Measurements from ENCODE around the gene FSTL4. TPM values are rescaled to one million over a fixed set of nuclear protein-coding genes. Genes with fewer than 3 reads are reported as not detected.

The FSTL4 gene
- total RNA-seq, 2 donors from 2014 or later = 0.26 to 1.3 TPM

DNA sequence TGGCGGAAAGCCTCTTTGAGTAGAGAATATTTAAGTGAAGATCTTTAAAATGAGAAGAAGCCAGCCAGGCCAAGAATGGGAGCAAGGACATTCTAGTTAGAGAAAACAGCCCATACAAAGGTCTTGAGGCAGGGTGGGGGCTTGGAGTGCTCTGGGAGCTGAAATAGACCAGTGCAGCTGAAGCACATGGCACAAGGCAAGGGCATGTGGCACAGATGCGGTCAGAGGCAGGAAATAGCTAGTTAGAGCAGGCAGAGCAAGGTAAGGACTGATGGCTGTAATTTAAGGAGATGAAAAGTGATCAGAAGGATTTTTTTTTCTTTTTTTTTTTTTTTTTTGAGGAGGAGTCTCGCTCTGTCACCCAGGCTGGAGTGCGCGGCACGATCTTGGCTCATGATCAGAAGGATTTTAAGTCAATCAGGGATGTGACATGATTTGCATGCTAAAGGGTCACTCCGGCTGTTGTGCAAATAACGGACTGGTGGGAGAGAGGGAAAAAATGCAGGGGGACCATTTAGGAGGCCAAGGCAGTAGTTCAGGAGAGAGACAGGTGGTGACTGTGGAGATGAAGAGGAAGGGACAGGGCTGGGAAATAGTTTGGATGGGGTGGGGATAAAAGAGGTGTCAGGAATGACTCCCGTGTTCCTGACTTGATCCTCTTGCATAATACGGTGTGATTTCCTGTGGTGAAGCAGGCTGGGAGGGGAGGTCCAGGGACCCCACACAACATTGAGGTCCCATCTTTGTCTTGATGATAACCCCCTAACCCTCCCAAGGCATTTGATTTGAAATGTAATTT is 352.9 kb downstream of the FSTL4 start:
- no peaks in the 10 kb centered on the region for H3K27me3 ChIP-seq
- H3K4me1 ChIP-seq = peaks cover 13% of the 10 kb centered on the region
- H3K27ac ChIP-seq = no peak overlapping the region
- no peaks in the 10 kb centered on the region for H3K36me3 ChIP-seq (replicated peaks in 1 of 2; ENCODE audit: insufficient read depth in 1 of 2, low read depth in 2 of 2)
- no peaks in the 10 kb centered on the region for H3K9me3 ChIP-seq
- DNase-seq (no peak), ATAC-seq (no peak)
- TF ChIP-seq, protein P1, sequence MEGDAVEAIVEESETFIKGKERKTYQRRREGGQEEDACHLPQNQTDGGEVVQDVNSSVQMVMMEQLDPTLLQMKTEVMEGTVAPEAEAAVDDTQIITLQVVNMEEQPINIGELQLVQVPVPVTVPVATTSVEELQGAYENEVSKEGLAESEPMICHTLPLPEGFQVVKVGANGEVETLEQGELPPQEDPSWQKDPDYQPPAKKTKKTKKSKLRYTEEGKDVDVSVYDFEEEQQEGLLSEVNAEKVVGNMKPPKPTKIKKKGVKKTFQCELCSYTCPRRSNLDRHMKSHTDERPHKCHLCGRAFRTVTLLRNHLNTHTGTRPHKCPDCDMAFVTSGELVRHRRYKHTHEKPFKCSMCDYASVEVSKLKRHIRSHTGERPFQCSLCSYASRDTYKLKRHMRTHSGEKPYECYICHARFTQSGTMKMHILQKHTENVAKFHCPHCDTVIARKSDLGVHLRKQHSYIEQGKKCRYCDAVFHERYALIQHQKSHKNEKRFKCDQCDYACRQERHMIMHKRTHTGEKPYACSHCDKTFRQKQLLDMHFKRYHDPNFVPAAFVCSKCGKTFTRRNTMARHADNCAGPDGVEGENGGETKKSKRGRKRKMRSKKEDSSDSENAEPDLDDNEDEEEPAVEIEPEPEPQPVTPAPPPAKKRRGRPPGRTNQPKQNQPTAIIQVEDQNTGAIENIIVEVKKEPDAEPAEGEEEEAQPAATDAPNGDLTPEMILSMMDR (IDR thresholded peaks at IDR 0.05) = no peak
- TF ChIP-seq POLR2A (IDR thresholded peaks at IDR 0.05) = no peak
- no peak overlapping the region for H3K4me3 ChIP-seq
- intact Hi-C loops (cut with DNase I) = no loop called here
- 78 to 90% methylated on average over 9 to 10 of the region's 10 CpGs for WGBS, 2 donors

DNA sequence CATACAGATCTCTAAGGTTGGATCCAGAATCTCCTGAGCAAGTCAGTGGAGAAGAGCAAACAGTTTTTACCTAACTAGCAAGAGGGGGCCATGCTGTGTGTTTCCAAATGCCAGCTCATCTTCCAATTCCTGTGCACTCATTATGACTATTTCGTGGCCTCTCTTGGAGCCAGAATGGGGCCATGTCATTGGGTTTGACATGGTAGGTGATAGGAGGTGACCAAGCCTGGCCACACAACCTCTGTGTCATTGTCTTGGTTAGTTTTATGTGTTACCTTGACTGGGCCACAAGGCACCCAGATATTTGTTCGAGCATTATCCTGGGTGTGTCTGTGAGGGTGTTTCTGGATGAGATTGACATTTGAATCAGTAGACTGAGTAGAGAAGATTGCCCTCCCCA is 354.4 kb downstream of the FSTL4 start:
- Histone ChIP-seq H3K9me3 (no peaks in the 10 kb centered on the region), H3K4me3 (no peak overlapping the region), H3K27ac (no peak overlapping the region), H3K36me3 (replicated peaks in 1 of 2; ENCODE audit: insufficient read depth in 1 of 2, low read depth in 2 of 2) (no peaks in the 10 kb centered on the region), H3K27me3 (no peaks in the 10 kb centered on the region), H3K4me1 (peaks cover 13% of the 10 kb centered on the region)
- DNase-seq (no peak), ATAC-seq (no peak)
- intact Hi-C loops (cut with DNase I) = no loop called here
- 86 to 93% methylated on average over 2 of the region's 2 CpGs for WGBS, 2 donors
- TF ChIP-seq POLR2A (IDR thresholded peaks at IDR 0.05) = no peak
- TF ChIP-seq, protein P1 (IDR thresholded peaks at IDR 0.05) = no peak

DNA sequence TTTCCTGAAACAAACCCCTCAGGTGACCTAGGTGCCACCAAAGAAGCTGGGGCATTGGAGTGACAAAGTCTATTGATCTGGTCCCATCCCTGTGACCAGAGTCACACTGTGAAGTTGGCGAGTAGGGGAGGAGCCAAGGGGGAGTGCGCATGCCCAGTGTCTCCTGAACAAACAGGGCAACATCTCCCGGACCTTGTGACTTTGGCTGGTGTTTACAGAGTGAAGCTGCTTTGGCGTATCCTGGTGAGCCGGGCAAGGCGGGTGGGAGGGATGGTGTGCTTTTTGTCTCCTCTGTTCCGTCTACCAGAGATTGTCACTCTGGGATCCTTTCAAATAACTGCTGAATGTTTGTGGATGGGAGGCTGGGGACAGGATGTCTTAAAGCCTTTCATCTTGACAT is 356.1 kb downstream of the FSTL4 start:
- TF ChIP-seq POLR2A (IDR thresholded peaks at IDR 0.05) = no peak
- TF ChIP-seq, protein P1 (IDR thresholded peaks at IDR 0.05) = no peak
- no peak overlapping the region for H3K4me3 ChIP-seq
- no peaks in the 10 kb centered on the region for H3K36me3 ChIP-seq (replicated peaks in 1 of 2; ENCODE audit: insufficient read depth in 1 of 2, low read depth in 2 of 2)
- intact Hi-C loops (cut with DNase I) = no loop called here
- H3K9me3 ChIP-seq = no peaks in the 10 kb centered on the region
- 78 to 90% methylated on average over 7 of the region's 7 CpGs for WGBS, 2 donors
- peaks cover 4% of the 10 kb centered on the region for H3K4me1 ChIP-seq
- DNase-seq (no peak), ATAC-seq (no peak)
- H3K27me3 ChIP-seq = no peaks in the 10 kb centered on the region
- H3K27ac ChIP-seq = no peak overlapping the region

DNA sequence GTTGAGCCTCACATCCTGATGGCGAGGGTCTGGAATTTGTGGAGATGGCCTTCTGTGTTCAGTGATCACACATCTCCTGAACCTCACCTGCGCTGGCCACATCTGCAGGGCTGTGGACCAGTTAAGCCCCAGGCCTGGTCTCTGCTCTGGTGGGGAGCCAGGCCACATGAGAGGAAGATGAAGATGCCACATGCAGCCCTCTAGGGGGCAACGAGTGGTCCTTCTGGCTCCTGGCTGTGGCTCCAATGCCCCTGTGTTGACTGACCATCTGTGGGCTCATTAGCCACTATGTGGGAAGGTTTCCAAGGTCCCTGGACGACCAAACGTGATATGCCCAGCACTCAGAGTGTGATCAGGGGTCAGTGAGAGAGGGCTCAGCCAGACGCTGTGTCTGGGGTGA is 357.5 kb downstream of the FSTL4 start:
- no peaks in the 10 kb centered on the region for H3K36me3 ChIP-seq (replicated peaks in 1 of 2; ENCODE audit: insufficient read depth in 1 of 2, low read depth in 2 of 2)
- no peaks in the 10 kb centered on the region for H3K27me3 ChIP-seq
- no peak overlapping the region for H3K4me3 ChIP-seq
- no peaks in the 10 kb centered on the region for H3K9me3 ChIP-seq
- no peak for DNase-seq
- peaks cover 6% of the 10 kb centered on the region for H3K4me1 ChIP-seq
- H3K27ac ChIP-seq = no peak overlapping the region
- TF ChIP-seq, protein P1 (IDR thresholded peaks at IDR 0.05) = no peak
- TF ChIP-seq POLR2A (IDR thresholded peaks at IDR 0.05) = no peak
- no peak for ATAC-seq
- 74 to 76% methylated on average over 5 to 6 of the region's 6 CpGs for WGBS, 2 donors
- intact Hi-C loops (cut with DNase I) = no loop called here

DNA sequence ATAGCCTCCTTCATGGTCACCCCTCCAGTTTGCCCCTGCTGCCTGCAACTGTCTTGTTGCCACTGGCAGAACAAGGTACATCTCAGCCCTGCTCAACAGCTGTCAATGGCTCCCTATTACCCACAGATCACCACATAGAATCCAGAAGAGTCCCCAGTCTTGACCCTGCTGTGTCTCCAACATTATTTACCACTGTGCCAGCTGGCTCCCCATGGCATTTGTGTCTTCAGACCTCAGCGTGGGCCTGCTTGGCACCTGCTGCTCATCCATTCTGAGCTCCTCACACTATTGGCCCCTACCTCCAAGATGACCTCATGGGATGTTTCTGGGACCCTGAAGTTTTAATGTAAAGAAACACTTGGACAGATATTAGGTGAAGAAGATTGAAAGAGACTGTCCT is 358.7 kb downstream of the FSTL4 start:
- Histone ChIP-seq H3K4me3 (no peak overlapping the region), H3K4me1 (peaks cover 6% of the 10 kb centered on the region), H3K36me3 (replicated peaks in 1 of 2; ENCODE audit: insufficient read depth in 1 of 2, low read depth in 2 of 2) (no peaks in the 10 kb centered on the region), H3K27ac (no peak overlapping the region), H3K27me3 (no peaks in the 10 kb centered on the region), H3K9me3 (no peaks in the 10 kb centered on the region)
- intact Hi-C loops (cut with DNase I) = no loop called here
- DNase-seq (no peak), ATAC-seq (no peak)
- TF ChIP-seq, protein P1 (IDR thresholded peaks at IDR 0.05) = no peak
- no peak for TF ChIP-seq POLR2A (IDR thresholded peaks at IDR 0.05)
- WGBS, 2 donors = 94 to 100% methylated on average over 1 of the region's 1 CpG

Measured in body of pancreas (tissue), 4 donors.